H9 (cell line): Measurements from ENCODE around the gene NKD2. TPM values are rescaled to one million over a fixed set of nuclear protein-coding genes. Genes with fewer than 3 reads are reported as not detected.

ENCODE experiments used
- DNase-seq: peaks from one replicate; pipeline ENCODE4 v3.0.0-alpha.2; 2017
- H2AFZ ChIP-seq: one replicate; pipeline ENCODE4 v1.6.1; 2013; ENCODE audit warnings: mild to moderate bottlenecking, low read length, control low read depth, moderate library complexity
- H2AK5ac ChIP-seq: 2 replicates; pipeline ENCODE4 v1.6.1; 2013; ENCODE audit warnings: low read length, control low read depth, mixed read lengths; ENCODE audit not compliant: insufficient read length
- H2BK120ac ChIP-seq: one replicate; pipeline ENCODE4 v1.6.1; 2013; ENCODE audit warnings: low read depth, mild to moderate bottlenecking, low read length, control low read depth, inconsistent platforms; ENCODE audit not compliant: poor library complexity, severe bottlenecking
- H2BK12ac ChIP-seq: 2 replicates; pipeline ENCODE4 v1.6.1; 2013; ENCODE audit warnings: low read length, control low read depth, mixed read lengths, low read depth; ENCODE audit not compliant: insufficient read length
- H2BK15ac ChIP-seq: 2 replicates; pipeline ENCODE4 v1.6.1; 2013; ENCODE audit warnings: low read depth, low read length, control low read depth
- H2BK20ac ChIP-seq: one replicate; pipeline ENCODE4 v1.6.1; 2013; ENCODE audit warnings: low read depth, mild to moderate bottlenecking, low read length, control low read depth, inconsistent platforms; ENCODE audit not compliant: poor library complexity, severe bottlenecking
- H2BK5ac ChIP-seq: 2 replicates; pipeline ENCODE4 v1.6.1; 2013; ENCODE audit warnings: low read length, control low read depth, mixed read lengths; ENCODE audit not compliant: insufficient read length
- H3K14ac ChIP-seq: 2 replicates; pipeline ENCODE4 v1.6.1; 2013; ENCODE audit warnings: low read length, control low read depth; ENCODE audit not compliant: insufficient read depth
- H3K18ac ChIP-seq: 2 replicates; pipeline ENCODE4 v1.6.1; 2013; ENCODE audit warnings: low read depth, mild to moderate bottlenecking, mixed read lengths, low read length, control low read depth; ENCODE audit not compliant: insufficient read length
- H3K23ac ChIP-seq: 2 replicates; pipeline ENCODE4 v1.6.1; 2013; ENCODE audit warnings: low read length, control low read depth, mixed read lengths, low read depth; ENCODE audit not compliant: insufficient read length
- H3K23me2 ChIP-seq: 2 replicates; pipeline ENCODE4 v1.6.1; 2013; ENCODE audit warnings: low read depth, mild to moderate bottlenecking, mixed read lengths, low read length, control low read depth; ENCODE audit not compliant: insufficient read length, poor library complexity, severe bottlenecking
- H3K27ac ChIP-seq: 2 replicates; pipeline ENCODE4 v1.5.1; 2013; ENCODE audit warnings: low read length, control low read depth, mixed read lengths, low read depth; ENCODE audit not compliant: insufficient read length
- H3K27me3 ChIP-seq: 2 replicates; pipeline ENCODE4 v1.6.1; 2013; ENCODE audit warnings: low read length, control low read depth, inconsistent platforms; ENCODE audit not compliant: insufficient read depth
- H3K4ac ChIP-seq: 2 replicates; pipeline ENCODE4 v1.6.1; 2013; ENCODE audit warnings: low read depth, mild to moderate bottlenecking, control low read depth, inconsistent platforms, low read length, moderate library complexity
- H3K4me1 ChIP-seq: 2 replicates; pipeline ENCODE4 v1.6.1; 2013; ENCODE audit warnings: low read length, control low read depth, inconsistent platforms; ENCODE audit not compliant: insufficient read depth
- H3K4me2 ChIP-seq: 2 replicates; pipeline ENCODE4 v1.6.1; 2013; ENCODE audit warnings: low read length, control low read depth, mixed read lengths; ENCODE audit not compliant: insufficient read length, insufficient read depth
- H3K56ac ChIP-seq: 2 replicates; pipeline ENCODE4 v1.6.1; 2013; ENCODE audit warnings: low read depth, mild to moderate bottlenecking, mixed read lengths, low read length, control low read depth; ENCODE audit not compliant: insufficient read length
- H3K79me1 ChIP-seq: 2 replicates; pipeline ENCODE4 v1.6.1; 2013; ENCODE audit warnings: low read depth, mild to moderate bottlenecking, moderate library complexity, low read length, control low read depth, inconsistent platforms; ENCODE audit not compliant: insufficient read depth, poor library complexity, severe bottlenecking
- H3K79me2 ChIP-seq: 2 replicates; pipeline ENCODE4 v1.6.1; 2013; ENCODE audit warnings: low read length, control low read depth, inconsistent platforms; ENCODE audit not compliant: insufficient read depth
- H3K9ac ChIP-seq: 2 replicates; pipeline ENCODE4 v1.6.1; 2013; ENCODE audit warnings: low read length, control low read depth, mixed read lengths; ENCODE audit not compliant: insufficient read length; ENCODE audit errors: extremely low read depth
- H3K9me3 ChIP-seq: one replicate; pipeline ENCODE4 v1.6.1; 2013; ENCODE audit warnings: low read depth, low read length, inconsistent platforms; ENCODE audit not compliant: control insufficient read depth
- H3T11ph ChIP-seq: one replicate; pipeline ENCODE4 v1.6.1; 2013; ENCODE audit warnings: mild to moderate bottlenecking, low read length, control low read depth, inconsistent platforms
- H4K20me1 ChIP-seq: one replicate; pipeline ENCODE4 v1.6.1; 2013; ENCODE audit not compliant: control insufficient read depth, insufficient read length, insufficient read depth
- H4K5ac ChIP-seq: 2 replicates; pipeline ENCODE4 v1.6.1; 2013; ENCODE audit warnings: low read depth, mild to moderate bottlenecking, mixed read lengths, low read length, control low read depth; ENCODE audit not compliant: insufficient read length
- H4K8ac ChIP-seq: replicated peaks from 2 replicates; pipeline ENCODE4 v1.6.1; 2013; ENCODE audit warnings: low read length, control low read depth, mixed read lengths, low read depth; ENCODE audit not compliant: insufficient read length
- H4K91ac ChIP-seq: 2 replicates; pipeline ENCODE4 v1.6.1; 2013; ENCODE audit warnings: low read depth, mild to moderate bottlenecking, moderate library complexity, mixed read lengths, low read length, control low read depth; ENCODE audit not compliant: insufficient read length
- H3K27ac Mint-ChIP-seq, 3 experiments: 2 replicates in 2 of 3; 3 replicates in 1 of 3; pipeline ENCODE4 v1.8.0; 2020 to 2021; ENCODE audit warnings: mixed read lengths in 3 of 3, mild to moderate bottlenecking in 1 of 3, moderate library complexity in 1 of 3
- H3K27me3 Mint-ChIP-seq: 2 replicates; pipeline ENCODE4 v1.8.0; 2021; ENCODE audit warnings: low read depth, mild to moderate bottlenecking, moderate library complexity, mixed read lengths
- H3K36me3 Mint-ChIP-seq, 3 experiments: 2 replicates in 2 of 3; 3 replicates in 1 of 3; pipeline ENCODE4 v1.8.0; 2020 to 2021; ENCODE audit warnings: low read depth in 3 of 3, mixed read lengths in 3 of 3; ENCODE audit not compliant: insufficient read depth in 1 of 3
- H3K4me1 Mint-ChIP-seq, 2 experiments: 2 replicates each; pipeline ENCODE4 v1.8.0; 2020; ENCODE audit warnings: mixed read lengths in 2 of 2
- H3K4me3 Mint-ChIP-seq, 2 experiments: 2 replicates in 1 of 2; 3 replicates in 1 of 2; pipeline ENCODE4 v1.8.0; 2020 to 2021; ENCODE audit warnings: mild to moderate bottlenecking in 2 of 2, mixed read lengths in 2 of 2, moderate library complexity in 1 of 2
- H3K9me3 Mint-ChIP-seq, 2 experiments: 2 replicates in 1 of 2; 3 replicates in 1 of 2; pipeline ENCODE4 v1.8.0; 2020; ENCODE audit warnings: mild to moderate bottlenecking in 2 of 2, mixed read lengths in 2 of 2, moderate library complexity in 1 of 2
- WGBS: extraction: QIAGEN DNeasy Blood & Tissue Kit; methylation state at CpG from one replicate; pipeline ENCODE4 v1.1.7; 2013; ENCODE audit warnings: missing lambda C conversion rate, low lambda C conversion rate, mixed read lengths; ENCODE audit not compliant: insufficient read length; ENCODE audit errors: extremely low coverage; 5-methylcytosine and 5-hydroxymethylcytosine counted together
- total RNA-seq: library from RNA; stranded (reverse); gene quantifications from 2 replicates; pipeline ENCODE4 v1.2.1, GENCODE V29; 2021
- TF ChIP-seq, protein P1 (sequence below): fragments of 200-600 bp; sonication (generic); conservative IDR thresholded peaks from 3 replicates; pipeline ENCODE4 v1.8.0; 2021; ENCODE audit warnings: antibody characterized with exemption, mild to moderate bottlenecking

NKD2 gene
- total RNA-seq, 1 experiment from 2014 or later: 7.3 TPM

DNA sequence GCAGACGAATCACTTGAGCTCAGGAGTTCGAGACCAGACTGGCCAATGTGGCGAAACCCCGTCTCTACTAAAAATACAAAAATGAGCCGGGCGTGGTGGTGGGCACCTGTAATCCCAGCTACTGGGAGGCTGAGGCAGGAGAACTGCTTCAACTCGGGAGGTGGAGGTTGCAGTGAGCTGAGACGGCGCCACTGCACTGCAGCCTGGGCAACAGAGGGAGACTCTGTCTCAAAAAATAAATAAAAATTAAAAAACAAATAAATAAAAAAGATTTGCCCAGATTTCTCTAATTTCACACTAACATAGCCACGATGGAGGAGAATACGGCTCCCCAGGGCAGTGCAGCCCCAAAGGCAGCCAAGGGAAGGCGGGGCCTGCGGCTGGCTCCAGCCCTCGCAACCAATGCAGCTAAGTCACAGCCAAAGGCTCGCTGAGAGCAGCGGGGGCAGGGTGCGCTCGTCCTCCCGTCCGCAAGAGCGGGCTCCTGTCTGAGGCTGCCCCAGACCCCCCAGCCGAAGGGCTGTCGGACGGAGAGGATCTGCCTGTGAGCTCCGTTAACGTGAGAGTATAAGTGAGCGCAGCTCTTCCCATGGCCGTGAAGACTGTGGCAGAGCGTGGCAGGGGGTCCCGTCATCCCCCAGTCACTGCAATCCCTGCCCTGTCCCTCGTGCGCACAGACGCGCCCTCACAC lies 59.7 kb downstream of the NKD2 start:
- Histone ChIP-seq H3K14ac (no peak overlapping the region), H3K79me1 (no peaks in the 10 kb centered on the region), H3K4ac (no peak overlapping the region), H2AFZ (no peak overlapping the region), H3K9me3 (no peaks in the 10 kb centered on the region), H3K79me2 (no peaks in the 10 kb centered on the region; the same call in 1 of the 2 replicates), H4K20me1 (no peaks in the 10 kb centered on the region), H3K23me2 (no peaks in the 10 kb centered on the region), H3K27me3 (no peaks in the 10 kb centered on the region), H3T11ph (no peak overlapping the region), H2BK20ac (no peak overlapping the region), H4K5ac (no peak overlapping the region), H4K91ac (no peak overlapping the region), H3K4me1 (no peaks in the 10 kb centered on the region), H2BK120ac (no peak overlapping the region), H3K27ac (no peak overlapping the region), H3K23ac (no peak overlapping the region), H3K56ac (no peak overlapping the region), H3K9ac (no peak overlapping the region), H3K18ac (no peak overlapping the region), H3K4me2 (no peak overlapping the region), H2BK5ac (no peak overlapping the region), H2BK15ac (no peak overlapping the region), H2AK5ac (no peak overlapping the region), H4K8ac (no peak overlapping the region), H2BK12ac (no peak overlapping the region)
- Mint-ChIP-seq H3K27me3 (no peaks in the 10 kb centered on the region), H3K27ac (peak overlapping the region in 1 of 3 experiments; percentile 57; a peak in 2 of 7 replicates), H3K9me3 (no peaks in the 10 kb centered on the region), H3K36me3 (peaks cover 2 to 26% (median 2%) of the 10 kb centered on the region in 3 experiments; a peak in 4 of 7 replicates), H3K4me3 (no peak overlapping the region), H3K4me1 (peaks cover 0 to 3% of the 10 kb centered on the region in 2 experiments; a peak in 1 of 4 replicates)
- no peak for DNase-seq
- no CpG with 5 or more reads among the region's 34 CpGs for WGBS
- TF ChIP-seq, protein P1, sequence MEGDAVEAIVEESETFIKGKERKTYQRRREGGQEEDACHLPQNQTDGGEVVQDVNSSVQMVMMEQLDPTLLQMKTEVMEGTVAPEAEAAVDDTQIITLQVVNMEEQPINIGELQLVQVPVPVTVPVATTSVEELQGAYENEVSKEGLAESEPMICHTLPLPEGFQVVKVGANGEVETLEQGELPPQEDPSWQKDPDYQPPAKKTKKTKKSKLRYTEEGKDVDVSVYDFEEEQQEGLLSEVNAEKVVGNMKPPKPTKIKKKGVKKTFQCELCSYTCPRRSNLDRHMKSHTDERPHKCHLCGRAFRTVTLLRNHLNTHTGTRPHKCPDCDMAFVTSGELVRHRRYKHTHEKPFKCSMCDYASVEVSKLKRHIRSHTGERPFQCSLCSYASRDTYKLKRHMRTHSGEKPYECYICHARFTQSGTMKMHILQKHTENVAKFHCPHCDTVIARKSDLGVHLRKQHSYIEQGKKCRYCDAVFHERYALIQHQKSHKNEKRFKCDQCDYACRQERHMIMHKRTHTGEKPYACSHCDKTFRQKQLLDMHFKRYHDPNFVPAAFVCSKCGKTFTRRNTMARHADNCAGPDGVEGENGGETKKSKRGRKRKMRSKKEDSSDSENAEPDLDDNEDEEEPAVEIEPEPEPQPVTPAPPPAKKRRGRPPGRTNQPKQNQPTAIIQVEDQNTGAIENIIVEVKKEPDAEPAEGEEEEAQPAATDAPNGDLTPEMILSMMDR: no peak
